ENCODE data around the gene ZBTB16. TPM values are rescaled to one million over a fixed set of nuclear protein-coding genes. Genes with fewer than 3 reads are reported as not detected.

The ZBTB16 gene
- total RNA-seq, 3 donors from 2014 or later: 236 to 358 (median 271) TPM

DNA sequence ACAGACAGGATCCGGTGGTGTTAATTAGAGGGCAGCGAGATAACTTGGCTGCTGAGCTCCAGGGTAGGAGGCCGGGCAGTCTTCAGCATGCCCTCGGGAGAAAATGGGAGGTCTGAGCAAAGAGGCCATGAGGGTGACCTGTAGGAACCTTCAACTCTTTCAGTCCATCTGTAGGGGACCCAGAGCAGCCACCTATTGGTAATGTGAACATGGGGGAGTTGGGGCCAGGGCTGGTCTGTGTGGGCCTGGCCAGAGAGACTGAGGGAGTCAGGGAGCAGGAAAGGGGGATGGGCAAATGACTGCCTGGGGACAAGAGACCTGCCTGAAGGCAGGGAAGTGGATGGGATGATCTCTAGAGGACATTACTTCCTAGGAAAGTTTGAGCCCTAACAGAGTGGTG lies 135.6 kb downstream of the ZBTB16 start:
- no peak for DNase-seq (ENCODE audit: low spot score in 2 of 2)
- Histone ChIP-seq H3K27ac (peak overlapping the region; percentile 81 to 82), H3K27me3 (no peaks in the 10 kb centered on the region), H3K36me3 (no peaks in the 10 kb centered on the region), H3K4me1 (peaks cover 0 to 41% of the 10 kb centered on the region in 2 donors), H3K9me3 (no peaks in the 10 kb centered on the region), H3K4me3 (no peak overlapping the region)
- intact Hi-C loops (cut with DNase I; ENCODE audit: low total_unique reads): no loop called here
- TF ChIP-seq, protein P1, sequence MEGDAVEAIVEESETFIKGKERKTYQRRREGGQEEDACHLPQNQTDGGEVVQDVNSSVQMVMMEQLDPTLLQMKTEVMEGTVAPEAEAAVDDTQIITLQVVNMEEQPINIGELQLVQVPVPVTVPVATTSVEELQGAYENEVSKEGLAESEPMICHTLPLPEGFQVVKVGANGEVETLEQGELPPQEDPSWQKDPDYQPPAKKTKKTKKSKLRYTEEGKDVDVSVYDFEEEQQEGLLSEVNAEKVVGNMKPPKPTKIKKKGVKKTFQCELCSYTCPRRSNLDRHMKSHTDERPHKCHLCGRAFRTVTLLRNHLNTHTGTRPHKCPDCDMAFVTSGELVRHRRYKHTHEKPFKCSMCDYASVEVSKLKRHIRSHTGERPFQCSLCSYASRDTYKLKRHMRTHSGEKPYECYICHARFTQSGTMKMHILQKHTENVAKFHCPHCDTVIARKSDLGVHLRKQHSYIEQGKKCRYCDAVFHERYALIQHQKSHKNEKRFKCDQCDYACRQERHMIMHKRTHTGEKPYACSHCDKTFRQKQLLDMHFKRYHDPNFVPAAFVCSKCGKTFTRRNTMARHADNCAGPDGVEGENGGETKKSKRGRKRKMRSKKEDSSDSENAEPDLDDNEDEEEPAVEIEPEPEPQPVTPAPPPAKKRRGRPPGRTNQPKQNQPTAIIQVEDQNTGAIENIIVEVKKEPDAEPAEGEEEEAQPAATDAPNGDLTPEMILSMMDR (IDR thresholded peaks at IDR 0.05): no peak
- TF ChIP-seq POLR2AphosphoS5 (IDR thresholded peaks at IDR 0.05) (peak in 1 of 3 donors; percentile 13), POLR2A (IDR thresholded peaks at IDR 0.05) (no peak)

DNA sequence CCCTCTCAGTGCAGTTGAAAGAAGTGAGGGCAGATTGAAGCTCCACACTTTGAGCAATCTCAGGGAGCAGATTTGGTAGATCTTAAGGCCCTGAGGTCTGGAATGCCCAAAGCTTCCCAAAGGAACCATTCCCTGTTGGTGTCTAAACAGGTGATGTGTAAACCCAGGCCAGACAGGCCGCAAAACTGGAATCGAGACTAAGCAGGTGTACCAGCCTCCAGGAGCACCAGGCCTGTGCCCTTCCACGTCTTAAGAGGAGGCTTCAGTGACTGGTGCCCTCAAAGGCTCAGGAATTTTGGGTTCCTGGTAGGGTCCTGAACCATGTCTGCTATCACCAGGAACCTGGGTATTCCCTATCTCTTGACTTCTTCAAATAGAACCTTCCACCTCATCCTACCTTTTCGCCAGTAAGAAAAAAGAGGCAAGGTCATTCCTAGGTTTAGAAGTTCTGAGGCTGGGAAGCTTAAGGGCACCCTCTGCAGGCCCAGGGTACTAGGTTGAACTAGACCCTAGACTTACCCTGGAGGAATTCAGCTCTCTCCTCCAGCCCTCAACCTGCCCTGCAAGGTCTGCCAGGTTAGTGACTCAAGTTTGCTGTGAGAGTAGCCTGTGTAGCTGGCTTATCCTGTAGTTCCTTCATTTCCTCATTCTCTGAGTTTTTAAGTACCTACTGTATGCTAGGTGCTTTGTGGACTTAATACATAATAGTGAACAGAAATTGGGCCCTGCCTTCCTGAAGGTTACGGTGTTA lies 136.6 kb downstream of the ZBTB16 start:
- intact Hi-C loops (cut with DNase I; ENCODE audit: low total_unique reads): no loop called here
- TF ChIP-seq POLR2AphosphoS5 (IDR thresholded peaks at IDR 0.05): peak in 1 of 3 donors; percentile 40
- TF ChIP-seq, protein P1 (IDR thresholded peaks at IDR 0.05): no peak
- TF ChIP-seq POLR2A (IDR thresholded peaks at IDR 0.05): no peak
- H3K4me1 ChIP-seq: peaks cover 0 to 41% of the 10 kb centered on the region in 2 donors
- H3K4me3 ChIP-seq: no peak overlapping the region
- peak overlapping the region; percentile 81 to 82 for H3K27ac ChIP-seq
- no peaks in the 10 kb centered on the region for H3K9me3 ChIP-seq
- peak in 1 of 2 donors; percentile 64 for DNase-seq (ENCODE audit: low spot score in 2 of 2)
- no peaks in the 10 kb centered on the region for H3K27me3 ChIP-seq
- H3K36me3 ChIP-seq: no peaks in the 10 kb centered on the region

DNA sequence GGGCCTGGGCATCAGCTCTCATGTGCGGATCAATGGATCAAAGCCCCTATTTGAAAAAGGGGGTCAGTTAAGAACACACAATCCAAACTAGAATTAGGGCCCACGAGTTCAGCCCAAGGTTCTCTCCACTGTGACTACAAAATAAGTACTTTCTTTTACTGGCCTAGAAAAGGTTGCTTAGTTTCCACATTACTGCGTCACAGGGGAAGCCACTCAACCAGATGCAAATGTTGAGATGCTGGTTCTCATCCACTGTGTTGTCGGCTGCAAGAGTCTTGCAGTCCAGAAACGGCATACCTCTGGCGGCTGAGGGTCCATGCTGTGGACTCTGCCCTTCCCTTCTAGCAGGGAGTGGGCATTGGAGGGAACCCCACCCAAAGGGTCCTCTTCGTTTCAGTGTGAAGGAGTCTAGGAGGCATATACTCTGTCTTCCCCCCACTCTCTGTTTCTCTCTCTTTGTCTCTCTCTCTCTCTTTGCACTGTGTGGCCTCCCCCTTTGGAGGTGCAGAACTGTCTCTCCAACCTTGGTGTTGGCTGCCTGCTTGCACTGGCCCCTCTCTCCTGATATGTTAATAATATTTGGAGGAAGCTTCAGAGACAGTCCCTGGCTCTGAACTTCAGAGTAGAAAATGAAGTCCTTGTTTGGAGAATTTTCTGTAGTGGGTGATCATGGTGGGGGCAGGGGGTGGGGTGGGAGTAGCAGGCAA lies 137.6 kb downstream of the ZBTB16 start:
- peaks cover 0 to 41% of the 10 kb centered on the region in 2 donors for H3K4me1 ChIP-seq
- H3K27me3 ChIP-seq: no peaks in the 10 kb centered on the region
- H3K4me3 ChIP-seq: no peak overlapping the region
- intact Hi-C loops (cut with DNase I; ENCODE audit: low total_unique reads): no loop called here
- DNase-seq (ENCODE audit: low spot score in 2 of 2): no peak
- TF ChIP-seq POLR2A (IDR thresholded peaks at IDR 0.05) (no peak), POLR2AphosphoS5 (IDR thresholded peaks at IDR 0.05) (no peak)
- TF ChIP-seq, protein P1 (IDR thresholded peaks at IDR 0.05): no peak
- H3K27ac ChIP-seq: peak overlapping the region; percentile 81 to 82
- no peaks in the 10 kb centered on the region for H3K9me3 ChIP-seq
- H3K36me3 ChIP-seq: no peaks in the 10 kb centered on the region

DNA sequence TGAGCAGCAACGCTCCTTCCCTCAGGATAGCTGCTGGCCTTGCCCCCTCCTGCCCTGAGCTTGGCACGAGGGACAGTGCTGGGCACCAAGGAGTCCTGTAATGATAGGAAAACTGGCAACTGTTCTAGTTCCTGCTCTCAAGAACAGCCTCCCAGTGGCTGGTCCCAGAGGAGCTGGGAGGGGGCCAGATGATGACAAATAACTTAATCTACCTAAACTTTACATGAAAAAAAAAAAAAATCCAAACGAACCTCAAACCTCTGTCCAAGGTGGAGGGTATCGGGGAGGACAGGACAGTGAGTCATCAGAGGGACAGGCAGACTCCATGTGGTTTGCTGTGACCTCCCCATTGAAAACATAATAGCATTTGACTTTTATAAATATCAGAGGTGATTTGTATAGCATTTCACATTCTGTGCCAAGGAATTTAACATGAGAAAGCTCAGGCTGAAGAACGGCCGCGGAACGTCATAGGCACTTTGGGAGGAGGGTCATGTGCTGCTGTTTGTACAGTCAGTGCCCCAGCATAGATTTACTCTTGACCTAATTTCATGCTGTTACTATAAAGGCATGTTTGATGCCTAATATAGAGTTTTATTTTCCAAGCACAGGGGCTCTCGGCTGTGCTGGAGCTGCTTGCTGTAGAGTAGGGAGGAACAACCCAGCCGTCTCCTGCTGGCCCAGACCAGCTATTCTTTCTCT lies 138.4 kb downstream of the ZBTB16 start:
- TF ChIP-seq POLR2A (IDR thresholded peaks at IDR 0.05) (no peak), POLR2AphosphoS5 (IDR thresholded peaks at IDR 0.05) (peak in 1 of 3 donors; percentile 46)
- intact Hi-C loops (cut with DNase I; ENCODE audit: low total_unique reads): no loop called here
- H3K36me3 ChIP-seq: no peaks in the 10 kb centered on the region
- H3K27me3 ChIP-seq: no peaks in the 10 kb centered on the region
- peak overlapping the region; percentile 81 to 82 for H3K27ac ChIP-seq
- peak in 1 of 2 donors; percentile 55 for DNase-seq (ENCODE audit: low spot score in 2 of 2)
- H3K9me3 ChIP-seq: no peaks in the 10 kb centered on the region
- H3K4me1 ChIP-seq: peaks cover 0 to 41% of the 10 kb centered on the region in 2 donors
- no peak overlapping the region for H3K4me3 ChIP-seq

DNA sequence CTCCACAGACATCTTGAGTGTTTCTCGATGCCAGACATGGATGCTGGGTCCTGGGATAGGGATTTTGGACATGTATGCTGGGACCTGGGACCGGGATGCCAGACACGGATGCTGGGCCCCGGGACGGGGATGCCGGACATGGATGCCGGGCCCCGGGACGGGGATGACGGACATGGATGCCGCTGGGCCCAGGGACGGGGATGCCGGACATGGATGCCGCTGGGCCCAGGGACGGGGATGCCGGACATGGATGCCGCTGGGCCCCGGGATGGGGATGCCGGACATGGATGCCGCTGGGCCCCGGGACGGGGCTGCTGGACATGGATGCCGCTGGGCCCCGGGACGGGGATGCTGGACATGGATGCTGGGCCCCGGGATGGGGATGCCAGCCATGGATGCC lies 139.5 kb downstream of the ZBTB16 start:
- intact Hi-C loops (cut with DNase I; ENCODE audit: low total_unique reads): no loop called here
- Histone ChIP-seq H3K9me3 (no peaks in the 10 kb centered on the region), H3K36me3 (no peaks in the 10 kb centered on the region), H3K4me3 (no peak overlapping the region), H3K27me3 (no peaks in the 10 kb centered on the region), H3K4me1 (peaks cover 0 to 39% of the 10 kb centered on the region in 2 donors), H3K27ac (peak overlapping the region; percentile 81 to 82)
- no peak for TF ChIP-seq POLR2A (IDR thresholded peaks at IDR 0.05)
- TF ChIP-seq, protein P1 (IDR thresholded peaks at IDR 0.05): no peak
- TF ChIP-seq POLR2AphosphoS5 (IDR thresholded peaks at IDR 0.05): no peak
- DNase-seq (ENCODE audit: low spot score in 2 of 2): no peak
